GM18873 (cell line): ENCODE results near the gene WDR89.
A peak's percentile ranks its signal among the peaks of the same experiment; 100 is the strongest.
"Not testable (repeated sequence)": the region's sequence is repeated elsewhere in the genome, so short reads cannot be mapped to it uniquely, and the experiment has no call there.

Experiments
- ATAC-seq: cut with Tn5 transposase; IDR thresholded peaks from one replicate; pipeline ENCODE4 v1.9.1; 2021; ENCODE audit warnings: mild to moderate bottlenecking, moderate library complexity, moderate number of reproducible peaks; ENCODE audit not compliant: unreplicated experiment, low FRiP score

Gene WDR89, protein sequence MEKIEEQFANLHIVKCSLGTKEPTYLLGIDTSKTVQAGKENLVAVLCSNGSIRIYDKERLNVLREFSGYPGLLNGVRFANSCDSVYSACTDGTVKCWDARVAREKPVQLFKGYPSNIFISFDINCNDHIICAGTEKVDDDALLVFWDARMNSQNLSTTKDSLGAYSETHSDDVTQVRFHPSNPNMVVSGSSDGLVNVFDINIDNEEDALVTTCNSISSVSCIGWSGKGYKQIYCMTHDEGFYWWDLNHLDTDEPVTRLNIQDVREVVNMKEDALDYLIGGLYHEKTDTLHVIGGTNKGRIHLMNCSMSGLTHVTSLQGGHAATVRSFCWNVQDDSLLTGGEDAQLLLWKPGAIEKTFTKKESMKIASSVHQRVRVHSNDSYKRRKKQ

DNA sequence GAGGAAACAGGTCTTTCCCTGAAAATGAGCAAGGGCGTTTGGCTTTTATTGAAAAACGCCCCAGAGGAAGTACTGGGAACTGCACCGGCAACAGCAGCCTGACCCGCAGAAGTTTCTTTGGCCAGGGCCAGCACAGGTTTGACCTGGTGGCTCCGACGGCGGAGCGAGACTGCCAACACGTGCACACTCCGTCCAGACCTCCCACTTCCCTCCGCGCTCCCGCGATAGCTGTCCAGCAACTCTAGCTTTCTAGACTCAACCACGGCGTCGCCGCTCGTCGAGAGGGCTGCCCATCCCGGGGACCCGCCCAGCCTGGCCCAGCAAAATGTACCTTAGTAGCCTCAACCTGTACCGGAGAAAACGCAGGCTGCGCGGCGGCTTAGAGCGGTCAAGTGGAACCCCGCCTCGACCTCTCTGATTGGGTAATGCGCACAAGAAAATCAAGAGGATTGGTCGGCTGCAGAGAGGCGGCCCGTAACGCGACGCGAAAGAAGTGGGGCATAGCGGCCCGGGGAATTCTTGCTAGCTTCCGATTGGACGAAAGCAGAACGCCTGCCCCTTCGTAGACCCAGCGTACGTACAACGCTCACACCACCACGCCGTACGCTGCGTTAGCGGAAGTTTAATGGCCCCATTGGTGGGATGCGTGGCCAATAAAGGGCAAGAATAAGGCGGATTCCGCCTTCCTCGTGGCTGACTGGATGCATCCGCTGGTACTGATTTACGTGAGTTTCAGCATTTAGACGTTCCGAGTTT lies at the start of gene WDR89:
TSS of gene WDR89 (minus strand) at position 399 of the 756 bp plus-strand sequence. CDS start 41,929 bp downstream, outside the sequence.
- ATAC-seq = peak; percentile 82

DNA sequence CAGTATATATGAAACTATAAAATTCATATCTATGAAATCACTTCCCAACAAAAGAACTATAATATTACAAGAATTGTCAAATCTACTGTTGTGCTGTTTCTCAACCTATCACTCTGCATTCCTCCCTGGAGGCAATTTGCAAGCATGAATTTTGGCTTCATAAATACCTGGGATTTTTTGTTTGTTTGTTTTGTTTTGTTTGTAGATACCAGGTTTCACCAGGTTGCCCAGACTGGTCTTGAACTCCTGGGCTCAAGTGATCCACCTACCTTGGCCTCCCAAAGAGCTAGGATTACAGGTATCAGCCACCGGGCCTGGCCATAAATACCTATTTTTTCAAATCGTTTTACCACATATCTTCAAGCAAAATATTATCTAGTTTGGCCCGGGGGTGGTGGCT lies 47.5 kb upstream of the WDR89 start:
- no peak for ATAC-seq

DNA sequence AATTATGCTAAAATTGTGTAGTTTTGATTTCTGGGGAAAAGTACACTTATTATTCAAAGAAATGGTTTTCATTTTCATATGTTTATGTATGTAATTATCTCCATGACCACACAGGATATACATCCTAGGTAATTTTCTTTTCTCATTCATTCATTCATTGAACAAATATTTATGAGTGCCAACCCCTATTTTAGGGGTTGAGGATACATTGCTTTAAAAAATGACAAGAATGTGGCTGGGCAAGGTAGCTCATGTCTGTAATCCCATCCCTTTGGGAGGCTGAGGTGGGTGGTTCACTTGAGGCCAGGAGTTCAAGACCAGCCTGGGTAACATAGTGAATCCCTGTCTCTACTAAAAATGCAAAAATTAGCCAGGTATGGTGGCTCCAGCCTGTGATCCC lies 45.3 kb upstream of the WDR89 start:
- no peak for ATAC-seq

DNA sequence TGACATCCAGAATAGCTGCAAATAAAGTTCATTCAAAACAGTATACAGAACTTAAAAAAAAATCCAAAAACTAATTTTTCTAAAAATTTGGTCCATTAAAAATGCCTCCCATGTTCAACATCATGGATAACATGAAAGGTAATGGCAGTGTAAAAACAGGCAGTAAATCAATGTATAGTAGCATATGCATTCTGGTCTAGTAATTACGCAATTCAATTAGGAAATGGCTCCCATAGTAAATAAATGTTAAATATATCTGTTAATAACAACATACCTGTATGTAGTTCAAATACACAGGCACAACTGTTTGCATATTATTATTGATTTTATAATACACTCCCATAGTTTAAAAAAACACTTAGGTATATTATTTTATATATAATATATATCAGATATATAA lies 43.7 kb upstream of the WDR89 start:
- no peak for ATAC-seq

DNA sequence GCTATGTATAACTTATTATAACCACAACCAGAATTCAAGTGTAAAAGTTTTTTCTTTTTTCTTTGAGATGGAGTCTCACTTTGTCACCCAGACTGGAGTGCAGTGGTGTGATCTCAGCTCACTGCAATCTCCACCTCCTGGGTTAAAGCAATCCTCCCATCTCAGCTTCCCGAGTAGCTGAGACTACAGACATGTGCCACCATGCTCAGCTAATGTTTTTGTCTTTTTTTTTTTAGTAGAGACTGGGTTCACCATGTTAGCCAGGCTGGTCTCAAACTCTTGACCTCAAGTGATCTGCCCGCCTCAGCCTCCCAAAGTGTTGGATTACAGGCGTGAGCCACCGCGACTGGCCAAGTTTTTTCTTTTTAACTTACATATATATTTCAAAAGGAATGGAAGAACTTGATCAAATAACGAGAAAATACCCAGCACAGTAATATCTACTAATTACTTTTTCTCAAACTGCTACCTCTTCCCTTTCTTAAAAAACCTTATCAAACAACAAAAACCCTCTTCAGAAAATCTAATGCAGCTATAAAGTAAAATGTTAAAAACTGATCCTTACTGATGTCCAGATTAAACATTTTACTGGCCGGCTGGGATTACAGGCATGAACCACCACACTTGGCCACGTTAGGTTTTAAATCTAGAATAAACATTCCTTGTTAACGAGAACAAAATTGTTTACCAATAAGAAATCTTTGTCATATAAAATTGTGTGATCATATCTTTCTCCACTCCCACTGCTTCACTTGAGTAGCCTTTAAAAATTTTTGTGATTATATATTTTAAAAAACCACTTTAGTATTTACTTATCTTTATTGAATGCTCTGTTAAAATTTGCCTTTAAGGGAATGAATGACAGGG lies 41.3 kb upstream of the WDR89 start:
- no peak for ATAC-seq

DNA sequence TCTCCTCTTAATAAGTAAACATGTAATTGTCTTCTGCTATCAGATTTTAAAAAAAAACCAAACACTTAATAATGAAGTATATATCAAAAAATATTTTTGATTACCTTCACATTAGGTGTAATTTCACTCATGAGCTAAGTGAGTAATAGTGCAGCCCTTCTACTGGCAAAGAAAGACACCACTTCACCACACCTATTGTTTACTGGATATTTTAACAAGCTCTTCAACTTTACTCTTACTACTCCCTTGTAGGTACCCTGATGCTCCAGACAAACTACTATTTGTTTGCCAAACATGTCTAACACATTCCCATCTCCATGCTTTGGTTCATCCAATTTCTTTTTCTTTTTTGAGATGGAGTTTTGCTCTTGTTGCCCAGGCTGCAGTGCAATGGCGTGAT lies 36.9 kb upstream of the WDR89 start:
- no peak for ATAC-seq

DNA sequence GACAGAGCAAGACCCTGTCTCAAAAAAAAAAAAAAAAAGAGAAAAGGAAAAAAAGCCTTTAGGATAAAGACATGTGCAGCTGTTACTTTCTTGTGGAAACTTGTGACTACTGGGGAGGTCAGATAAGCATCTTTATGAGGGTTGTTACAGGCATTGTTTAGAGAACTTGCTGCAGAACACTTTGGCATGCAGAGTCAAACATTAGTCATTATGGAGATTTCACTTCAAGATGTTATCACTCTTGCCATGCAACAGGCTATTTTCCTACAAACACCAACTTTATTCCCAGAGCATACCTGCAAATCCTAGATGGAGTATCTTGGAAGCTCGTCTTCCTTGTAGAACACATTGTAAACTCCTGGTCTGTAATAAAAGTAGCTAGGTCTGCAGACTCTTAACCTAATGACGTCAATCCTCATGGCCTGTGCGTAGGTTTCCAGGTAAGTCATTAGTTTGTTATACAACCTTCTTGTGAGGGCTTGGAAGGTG lies 36.3 kb upstream of the WDR89 start:
- no peak for ATAC-seq

DNA sequence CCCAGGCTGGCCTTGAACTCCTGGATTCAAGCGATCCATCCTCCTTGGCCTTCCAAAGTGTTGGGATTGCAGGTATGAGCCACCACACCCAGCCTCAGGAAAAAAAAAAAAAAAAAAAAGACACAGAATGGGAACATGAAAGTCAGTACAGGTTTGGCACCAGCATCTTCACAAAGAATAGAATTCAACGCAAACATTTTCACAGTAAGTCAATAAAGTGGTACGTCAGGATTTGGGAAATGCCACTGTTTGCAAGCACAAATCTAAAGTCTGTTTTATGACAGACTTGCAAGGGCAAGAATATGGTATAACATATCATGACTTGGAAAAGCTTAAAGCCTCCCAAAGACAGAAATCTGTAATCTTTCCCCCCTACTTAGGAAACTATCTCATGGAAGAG lies 34.9 kb upstream of the WDR89 start:
- ATAC-seq = no peak

DNA sequence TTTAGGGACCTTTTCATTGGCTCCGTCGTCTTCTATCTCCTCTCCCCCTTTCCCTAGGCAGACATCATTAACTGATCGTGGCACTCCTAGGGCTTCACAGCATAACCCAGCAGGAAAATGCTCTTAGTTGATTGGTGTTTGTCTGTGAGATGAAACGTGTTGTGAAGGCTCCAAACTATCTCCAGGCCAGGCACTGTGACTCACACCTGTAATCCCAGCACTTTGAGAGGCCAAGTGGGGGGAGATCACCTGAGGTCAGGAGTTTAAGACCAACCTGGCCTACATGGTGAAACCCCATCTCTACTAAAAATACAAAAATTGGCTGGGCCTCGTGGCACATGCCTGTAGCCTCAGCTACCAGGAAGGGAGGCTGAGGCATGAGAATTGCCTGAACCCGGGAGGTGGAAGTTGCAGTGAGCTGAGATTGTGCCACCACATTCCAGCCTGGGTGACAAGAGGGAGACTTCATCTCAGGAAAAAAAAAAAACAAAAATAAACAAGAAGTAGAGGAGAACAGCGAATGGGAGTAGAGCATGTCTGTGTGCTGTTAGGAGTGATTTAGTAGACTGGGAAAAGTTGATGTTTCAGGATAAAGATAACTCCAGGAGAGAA lies 32.3 kb upstream of the WDR89 start:
- ATAC-seq = no peak

DNA sequence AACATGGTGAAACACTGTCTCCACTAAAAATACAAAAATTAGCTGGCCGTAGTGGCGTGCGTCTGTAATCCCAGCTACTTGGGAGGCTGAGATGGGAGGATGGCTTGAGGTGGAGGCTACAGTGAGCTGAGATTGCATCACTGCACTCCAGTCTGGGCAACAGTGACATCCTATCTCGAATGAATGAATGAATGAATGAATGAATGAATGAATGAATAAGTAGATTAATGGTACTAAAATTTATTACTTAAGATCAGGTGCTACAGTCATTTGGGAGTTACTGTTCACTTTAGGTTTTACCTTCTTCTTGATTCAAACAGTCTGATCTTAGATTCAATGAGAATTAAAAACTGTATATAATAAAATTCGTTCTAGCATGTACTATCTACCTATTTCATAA lies 31.6 kb upstream of the WDR89 start:
- no peak for ATAC-seq

DNA sequence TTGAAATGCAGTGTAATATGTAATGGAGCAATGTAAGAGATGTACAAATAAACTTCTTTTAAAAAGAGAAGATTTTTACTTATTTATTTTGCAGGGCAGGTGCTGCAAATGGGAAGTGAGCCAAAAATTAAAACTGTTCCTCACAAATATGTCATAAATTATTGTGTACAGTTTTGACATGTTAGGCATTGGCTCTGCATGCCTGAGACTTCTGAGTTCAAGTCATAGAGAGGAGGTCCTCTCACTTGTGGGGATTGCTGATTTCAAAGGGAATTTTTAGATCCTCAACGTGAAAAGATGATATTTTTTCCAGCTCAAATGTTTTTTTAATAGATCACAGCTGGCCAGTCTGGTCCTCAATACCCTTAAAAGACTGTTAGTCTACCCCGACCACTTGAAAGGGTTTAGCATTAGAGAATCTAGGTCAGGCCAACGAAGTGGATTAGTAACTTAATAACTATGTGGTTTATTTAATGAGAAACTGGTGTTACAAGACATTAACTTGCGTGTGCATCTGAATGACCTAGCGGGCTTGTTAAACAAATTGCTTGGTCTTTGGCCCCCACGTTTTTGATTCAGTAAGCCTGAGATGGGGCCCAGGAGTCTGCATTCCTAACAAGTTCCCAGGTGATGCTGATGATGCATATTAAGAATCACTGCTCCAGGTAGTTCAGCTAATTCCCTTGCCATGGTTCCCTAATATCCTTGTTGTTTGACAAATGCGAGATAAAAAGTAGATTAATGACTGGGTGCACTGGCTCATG lies 30.9 kb upstream of the WDR89 start:
- ATAC-seq = no peak

DNA sequence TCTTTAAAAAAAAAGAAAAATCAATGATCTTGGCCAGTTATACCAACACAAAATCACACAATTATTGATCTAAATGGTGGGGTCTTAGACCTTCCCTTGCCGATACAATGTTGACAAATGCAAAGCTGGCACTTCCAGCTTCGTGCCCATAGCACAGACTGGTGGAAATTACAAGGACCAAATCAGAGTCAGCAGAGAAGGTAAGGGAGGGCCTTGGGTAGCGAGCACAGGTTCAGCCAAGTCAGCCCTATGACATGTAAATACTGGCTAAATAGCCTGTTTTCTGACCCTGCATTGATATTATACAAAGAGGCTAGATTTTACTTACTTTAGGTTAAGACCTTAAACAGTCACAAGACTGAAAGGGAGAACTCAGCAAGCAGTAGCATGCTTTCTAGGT lies 30.3 kb upstream of the WDR89 start:
- no peak for ATAC-seq

DNA sequence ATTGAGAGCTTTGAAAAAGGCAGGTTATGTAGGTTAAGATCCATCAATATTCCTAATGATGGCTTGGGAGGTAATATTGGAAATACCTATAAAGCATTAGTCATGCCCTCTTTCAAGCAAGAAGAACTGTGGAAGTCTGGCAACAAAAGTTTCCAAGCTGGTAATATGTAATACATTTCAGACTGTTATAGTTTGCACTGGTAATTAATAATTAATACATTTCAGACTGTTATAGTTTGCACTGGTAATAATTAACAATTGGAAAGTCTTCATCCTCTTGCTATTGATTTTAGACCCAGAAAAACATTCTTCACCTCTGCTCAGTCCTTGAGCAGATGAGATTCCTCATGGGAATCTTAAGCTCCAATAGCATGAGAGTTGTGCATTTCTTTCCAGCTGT lies 29.0 kb upstream of the WDR89 start:
- ATAC-seq = no peak

DNA sequence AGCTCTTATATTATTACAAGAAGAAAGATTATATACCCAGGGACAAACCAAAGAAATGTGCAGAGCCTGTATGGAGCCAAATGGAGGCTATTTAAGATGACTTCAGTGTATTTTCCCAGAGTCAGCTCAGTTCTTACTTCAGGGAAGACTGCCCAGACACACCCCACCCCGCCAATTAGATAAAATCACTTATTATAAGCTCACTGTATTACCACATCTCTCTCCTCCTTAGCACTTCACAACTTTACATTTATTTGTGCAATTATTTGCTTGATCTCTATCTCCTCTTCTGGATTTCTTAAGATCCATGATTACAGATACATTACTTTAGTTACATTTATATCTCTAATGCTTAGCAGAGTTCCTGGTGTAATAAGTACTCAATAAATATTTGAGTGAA lies 24.7 kb upstream of the WDR89 start:
- no peak for ATAC-seq

DNA sequence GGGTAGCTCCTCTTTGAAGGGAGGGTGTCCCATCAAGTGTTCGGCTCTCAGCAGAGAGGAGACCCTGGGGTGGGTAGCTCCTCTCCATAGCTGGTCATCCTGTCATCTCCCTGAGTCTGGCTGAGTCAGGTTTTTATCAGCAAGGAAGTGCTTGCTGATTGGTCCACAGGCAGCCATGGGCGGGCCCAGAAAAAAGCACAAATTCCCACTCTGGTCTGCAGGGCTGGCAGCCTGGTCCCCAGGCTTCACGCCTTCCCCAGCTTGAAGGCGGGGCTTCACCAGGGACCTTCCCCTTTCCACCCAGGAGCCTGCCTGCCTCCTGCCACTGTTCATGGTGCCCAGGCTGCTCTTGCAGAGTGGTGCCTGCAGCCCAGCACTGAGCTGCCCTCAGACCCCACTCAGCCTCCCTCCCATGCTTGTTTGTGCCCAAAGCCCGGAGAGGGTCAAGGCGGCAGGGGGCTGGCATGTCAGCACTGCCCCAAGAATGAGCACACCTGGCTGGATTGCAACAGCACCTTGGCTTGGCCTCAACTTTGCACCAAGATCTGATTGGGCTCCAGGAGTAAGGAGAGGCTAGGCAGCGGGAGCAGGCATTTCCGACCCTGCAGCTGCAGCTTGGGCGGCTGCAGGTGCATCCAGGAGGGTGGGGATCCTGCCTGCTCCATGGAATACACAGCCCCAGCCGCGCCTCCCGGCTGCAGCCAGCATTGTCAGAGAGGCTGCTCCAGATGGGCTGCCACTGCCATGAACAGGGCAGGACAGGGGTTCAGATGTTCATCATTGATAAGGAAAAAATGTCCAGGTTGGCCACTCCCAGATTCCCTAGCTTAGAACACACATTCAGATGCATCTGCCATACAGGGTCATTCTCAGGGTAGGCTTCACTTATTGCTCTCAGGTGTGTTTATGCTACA lies 22.0 kb upstream of the WDR89 start:
- ATAC-seq = no peak

DNA sequence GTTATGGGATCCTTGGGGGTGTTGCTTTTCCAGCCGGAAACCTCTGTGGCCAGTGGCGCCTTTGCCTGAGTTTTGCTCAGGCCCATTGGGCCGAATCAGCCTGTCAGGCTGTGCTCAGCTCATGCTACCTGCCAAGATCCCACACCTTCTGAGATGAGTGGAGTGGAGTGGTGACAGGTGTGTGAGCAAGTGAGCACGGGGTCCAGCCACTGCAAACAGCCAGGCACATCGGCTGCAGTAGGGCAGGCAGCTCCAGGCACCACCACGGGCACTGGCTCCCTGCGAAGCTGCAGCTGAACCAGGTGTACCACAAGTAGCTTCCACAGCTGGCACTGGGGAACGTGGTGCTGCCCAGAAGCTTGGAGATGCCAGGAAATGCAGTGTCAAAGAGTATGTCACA lies 21.1 kb upstream of the WDR89 start:
- no peak for ATAC-seq

DNA sequence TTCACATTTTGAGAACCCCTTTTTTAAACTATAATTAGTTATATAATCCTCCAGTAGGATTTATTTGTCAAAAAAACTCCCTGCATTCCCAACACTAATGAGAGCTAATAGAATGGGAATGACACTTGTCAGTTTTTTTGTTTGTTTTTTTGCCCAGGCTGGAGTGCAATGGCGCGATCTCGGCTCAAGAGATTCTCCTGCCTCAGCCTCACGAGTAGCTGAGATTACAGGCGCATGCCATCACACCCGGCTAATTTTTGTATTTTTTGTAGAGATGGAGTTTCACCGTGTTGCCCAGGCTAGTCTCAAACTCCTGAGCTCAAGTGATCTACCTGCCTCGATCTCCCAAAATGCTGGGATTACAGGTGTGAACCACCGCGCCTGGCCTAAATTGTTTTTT lies 20.2 kb upstream of the WDR89 start:
- ATAC-seq = not testable (repeated sequence)

DNA sequence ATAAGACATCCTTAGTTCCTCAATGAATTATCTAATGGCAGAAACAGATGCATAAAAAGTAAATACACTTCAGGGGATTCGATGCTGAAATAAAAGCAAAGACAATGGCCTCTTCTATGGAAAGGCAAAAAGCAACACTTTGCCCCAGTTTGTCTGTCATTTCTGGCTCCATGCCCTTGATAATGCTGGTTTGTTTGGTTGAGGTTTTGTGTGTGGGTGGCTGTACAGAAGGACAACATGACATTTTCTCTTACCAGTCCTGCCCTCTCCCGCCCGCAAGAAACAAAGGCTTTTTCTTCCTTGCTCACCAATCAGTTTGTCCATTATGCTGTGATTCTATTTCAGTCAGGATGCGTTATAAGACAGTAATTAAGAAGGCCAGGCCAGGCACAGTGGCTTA lies 18.1 kb upstream of the WDR89 start:
- ATAC-seq = no peak

DNA sequence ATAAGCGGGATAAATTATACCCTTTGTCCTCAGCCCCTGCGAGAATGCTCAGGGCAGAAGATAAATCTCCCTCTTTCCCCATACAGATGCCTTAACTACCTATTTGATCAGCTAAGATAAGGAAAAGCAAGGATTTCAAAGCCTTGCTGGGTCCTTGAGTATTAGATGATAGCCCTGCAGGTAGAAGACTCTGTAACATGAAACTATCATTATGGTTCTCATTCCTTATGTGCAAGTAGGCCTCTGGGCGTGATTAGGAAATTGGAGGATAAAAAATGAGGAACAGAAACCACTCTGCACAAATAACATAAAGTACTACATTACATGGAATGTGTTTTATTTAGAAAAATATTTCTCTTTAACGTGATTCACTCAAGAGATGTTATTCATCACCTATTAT lies 14.5 kb upstream of the WDR89 start:
- ATAC-seq = no peak
